ENCODE data around the gene CDC14A.
"Not testable (repeated sequence)": the region's sequence is repeated elsewhere in the genome, so short reads cannot be mapped to it uniquely, and the experiment has no call there.

The CDC14A gene

GRCh38 chr1:100352267-100353070 is at the start of gene CDC14A:
CDC14A (plus strand) TSS chr1:100352506; CDS start chr1:100352955, 449 bp downstream.
- DNase-seq (ENCODE audit: low read depth in 2 of 2), result peak; percentile 75 to 85

- no peak for DNase-seq (ENCODE audit: low read depth in 2 of 2)
Measured at GRCh38 chr1:100302739-100303138, 49.6 kb upstream of the CDC14A start.

GRCh38 chr1:100304227-100304626 is 48.1 kb upstream of the CDC14A start:
- no peak for DNase-seq (ENCODE audit: low read depth in 2 of 2)

GRCh38 chr1:100304921-100305320 is 47.4 kb upstream of the CDC14A start:
- no peak for DNase-seq (ENCODE audit: low read depth in 2 of 2)

- DNase-seq (ENCODE audit: low read depth in 2 of 2), result no peak
Measured at GRCh38 chr1:100305954-100306353, 46.4 kb upstream of the CDC14A start.

- no peak for DNase-seq (ENCODE audit: low read depth in 2 of 2)
Measured at GRCh38 chr1:100306735-100307313, 45.5 kb upstream of the CDC14A start.

- no peak for DNase-seq (ENCODE audit: low read depth in 2 of 2)
Measured at GRCh38 chr1:100308777-100309176, 43.5 kb upstream of the CDC14A start.

GRCh38 chr1:100309863-100310262 is 42.4 kb upstream of the CDC14A start:
- no peak for DNase-seq (ENCODE audit: low read depth in 2 of 2)

- no peak for DNase-seq (ENCODE audit: low read depth in 2 of 2)
Measured at GRCh38 chr1:100313382-100313781, 38.9 kb upstream of the CDC14A start.

- DNase-seq (ENCODE audit: low read depth in 2 of 2), result no peak
Measured at GRCh38 chr1:100316622-100317021, 35.7 kb upstream of the CDC14A start.

GRCh38 chr1:100320311-100321099 is 31.8 kb upstream of the CDC14A start:
- DNase-seq (ENCODE audit: low read depth in 2 of 2), result no peak

- DNase-seq (ENCODE audit: low read depth in 2 of 2), result no peak
Measured at GRCh38 chr1:100321100-100321493, 31.2 kb upstream of the CDC14A start.

GRCh38 chr1:100321506-100321905 is 30.8 kb upstream of the CDC14A start:
- no peak for DNase-seq (ENCODE audit: low read depth in 2 of 2)

GRCh38 chr1:100322436-100323211 is 29.7 kb upstream of the CDC14A start:
- DNase-seq (ENCODE audit: low read depth in 2 of 2), result no peak

GRCh38 chr1:100323419-100324106 is 28.7 kb upstream of the CDC14A start:
- DNase-seq (ENCODE audit: low read depth in 2 of 2), result no peak

- DNase-seq (ENCODE audit: low read depth in 2 of 2), result no peak
Measured at GRCh38 chr1:100325415-100326324, 26.6 kb upstream of the CDC14A start.

- DNase-seq (ENCODE audit: low read depth in 2 of 2), result not testable (repeated sequence)
Measured at GRCh38 chr1:100326325-100326670, 26.0 kb upstream of the CDC14A start.

GRCh38 chr1:100328133-100328532 is 24.2 kb upstream of the CDC14A start:
- DNase-seq (ENCODE audit: low read depth in 2 of 2), result no peak

- DNase-seq (ENCODE audit: low read depth in 2 of 2), result not testable (repeated sequence)
Measured at GRCh38 chr1:100331146-100331545, 21.2 kb upstream of the CDC14A start.

- no peak for DNase-seq (ENCODE audit: low read depth in 2 of 2)
Measured at GRCh38 chr1:100332331-100332730, 20.0 kb upstream of the CDC14A start.
